NT2/D1 (cell line): ENCODE data around the gene FHOD3.
"Not testable (repeated sequence)": the region's sequence is repeated elsewhere in the genome, so short reads cannot be mapped to it uniquely, and the experiment has no call there.

ENCODE experiments used
- DNase-seq: peaks from one replicate; pipeline ENCODE4 v3.0.0-alpha.2; 2011; ENCODE audit warnings: low read depth, low spot score
- H3K27me3 ChIP-seq: 2 replicates; pipeline ENCODE4 v1.6.0; 2011; ENCODE audit warnings: mild to moderate bottlenecking; ENCODE audit not compliant: insufficient read length, insufficient read depth
- H3K36me3 ChIP-seq: 2 replicates; pipeline ENCODE4 v1.6.1; 2011; ENCODE audit warnings: mild to moderate bottlenecking, low read length, mixed read lengths; ENCODE audit not compliant: insufficient read depth, insufficient read length
- H3K4me1 ChIP-seq: 2 replicates; pipeline ENCODE4 v1.5.1; 2011; ENCODE audit not compliant: insufficient read depth, insufficient read length
- H3K4me3 ChIP-seq: 2 replicates; pipeline ENCODE4 v1.5.1; 2011; ENCODE audit warnings: low read depth; ENCODE audit not compliant: insufficient read length
- H3K9ac ChIP-seq: 2 replicates; pipeline ENCODE4 v1.6.0; 2011; ENCODE audit warnings: low read depth; ENCODE audit not compliant: insufficient read length
- H3K9me3 ChIP-seq: 2 replicates; pipeline ENCODE4 v1.5.1; 2011; ENCODE audit warnings: mild to moderate bottlenecking, low read length; ENCODE audit not compliant: insufficient read depth
- SUZ12 ChIP-seq: IDR thresholded peaks from 2 replicates; pipeline ENCODE4 v1.6.1; 2011; ENCODE audit not compliant: insufficient read length, insufficient read depth; ENCODE audit errors: extremely low read depth
- YY1 ChIP-seq: IDR thresholded peaks from 2 replicates; pipeline ENCODE4 v1.6.1; 2011; ENCODE audit not compliant: insufficient read length, insufficient read depth
- ZNF274 ChIP-seq: IDR thresholded peaks from 2 replicates; pipeline ENCODE4 v1.6.1; 2011; ENCODE audit warnings: mild to moderate bottlenecking, low read depth, low read length

The FHOD3 gene

DNA sequence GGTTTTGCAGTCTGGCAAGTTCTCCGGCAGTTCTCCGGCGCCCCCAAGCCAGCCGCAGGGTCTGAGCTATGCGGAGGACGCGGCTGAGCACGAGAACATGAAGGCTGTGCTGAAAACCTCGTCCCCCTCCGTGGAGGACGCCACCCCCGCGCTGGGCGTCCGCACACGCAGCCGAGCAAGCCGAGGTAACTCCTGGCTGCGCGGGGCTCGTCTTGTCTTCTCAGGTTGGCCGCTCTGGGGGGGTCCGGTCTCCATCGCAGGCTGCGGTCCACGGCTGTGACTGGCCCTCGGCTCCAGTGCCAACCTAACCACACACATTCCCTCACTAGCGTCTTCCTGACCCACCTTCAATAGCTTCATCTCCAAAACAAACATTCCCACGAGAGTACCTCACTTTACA lies 463.1 kb downstream of the FHOD3 start:
- no peaks in the 10 kb centered on the region for H3K9me3 ChIP-seq
- H3K4me1 ChIP-seq, result no peaks in the 10 kb centered on the region
- TF ChIP-seq ZNF274, result no peak
- no peak for TF ChIP-seq SUZ12
- TF ChIP-seq YY1, result no peak
- H3K27me3 ChIP-seq, result no peaks in the 10 kb centered on the region
- no peak overlapping the region for H3K4me3 ChIP-seq
- no peak for DNase-seq
- no peak overlapping the region for H3K9ac ChIP-seq
- H3K36me3 ChIP-seq, result no peaks in the 10 kb centered on the region

- Histone ChIP-seq H3K4me1 (no peaks in the 10 kb centered on the region), H3K9me3 (no peaks in the 10 kb centered on the region), H3K9ac (no peak overlapping the region), H3K4me3 (no peak overlapping the region), H3K36me3 (no peaks in the 10 kb centered on the region), H3K27me3 (no peaks in the 10 kb centered on the region)
- TF ChIP-seq SUZ12 (no peak), ZNF274 (no peak), YY1 (no peak)
- no peak for DNase-seq
Measured at GRCh38 chr18:36761186-36761698, 463.7 kb downstream of the FHOD3 start.

GRCh38 chr18:36762074-36762473 lies 464.6 kb downstream of the FHOD3 start:
- Histone ChIP-seq H3K27me3 (no peaks in the 10 kb centered on the region), H3K36me3 (no peaks in the 10 kb centered on the region), H3K4me3 (no peak overlapping the region), H3K9me3 (no peaks in the 10 kb centered on the region), H3K4me1 (no peaks in the 10 kb centered on the region), H3K9ac (no peak overlapping the region)
- TF ChIP-seq ZNF274, result no peak
- TF ChIP-seq SUZ12, result no peak
- no peak for TF ChIP-seq YY1
- no peak for DNase-seq

DNA sequence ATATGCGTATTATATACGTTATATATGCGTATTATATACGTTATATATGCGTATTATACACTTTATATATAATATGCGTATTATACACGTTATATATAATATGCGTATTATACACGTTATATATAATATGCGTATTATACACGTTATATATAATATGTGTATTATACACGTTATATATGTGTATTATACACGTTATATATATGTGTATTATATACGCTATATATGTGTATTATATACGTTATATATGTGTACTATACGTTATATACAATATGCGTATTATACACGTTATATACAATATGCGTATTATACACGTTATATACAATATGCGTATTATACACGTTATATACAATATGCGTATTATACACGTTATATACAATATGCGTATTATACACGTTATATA lies 465.5 kb downstream of the FHOD3 start:
- DNase-seq, H3K27me3 ChIP-seq, H3K4me1 ChIP-seq, H3K9ac ChIP-seq, H3K9me3 ChIP-seq, H3K4me3 ChIP-seq, H3K36me3 ChIP-seq: not testable (repeated sequence)

GRCh38 chr18:36766836-36767235 lies 469.3 kb downstream of the FHOD3 start:
- TF ChIP-seq SUZ12 (no peak), YY1 (no peak), ZNF274 (no peak)
- Histone ChIP-seq H3K4me3 (no peak overlapping the region), H3K27me3 (no peaks in the 10 kb centered on the region), H3K9ac (no peak overlapping the region), H3K4me1 (no peaks in the 10 kb centered on the region), H3K9me3 (no peaks in the 10 kb centered on the region), H3K36me3 (no peaks in the 10 kb centered on the region)
- no peak for DNase-seq

DNA sequence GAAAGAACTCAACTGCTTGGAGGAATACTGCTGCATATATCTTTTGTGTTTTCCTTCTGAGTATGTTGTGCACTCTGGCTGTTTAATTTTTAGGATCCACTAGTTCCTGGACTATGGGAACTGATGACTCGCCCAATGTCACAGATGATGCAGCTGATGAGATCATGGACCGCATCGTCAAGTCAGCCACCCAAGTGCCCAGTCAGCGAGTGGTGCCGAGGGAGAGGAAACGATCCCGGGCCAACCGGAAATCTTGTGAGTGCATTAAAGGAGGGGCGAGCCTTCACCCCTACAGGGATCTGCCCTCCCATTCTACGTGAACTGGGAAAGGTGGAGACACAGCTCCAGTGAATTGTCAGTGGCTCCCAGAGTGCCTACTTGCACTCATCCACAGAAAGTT lies 471.7 kb downstream of the FHOD3 start:
- DNase-seq, result no peak
- TF ChIP-seq ZNF274 (no peak), YY1 (no peak), SUZ12 (no peak)
- Histone ChIP-seq H3K27me3 (no peaks in the 10 kb centered on the region), H3K9me3 (no peaks in the 10 kb centered on the region), H3K4me3 (no peak overlapping the region), H3K36me3 (no peaks in the 10 kb centered on the region), H3K4me1 (peaks cover 2% of the 10 kb centered on the region), H3K9ac (no peak overlapping the region)

DNA sequence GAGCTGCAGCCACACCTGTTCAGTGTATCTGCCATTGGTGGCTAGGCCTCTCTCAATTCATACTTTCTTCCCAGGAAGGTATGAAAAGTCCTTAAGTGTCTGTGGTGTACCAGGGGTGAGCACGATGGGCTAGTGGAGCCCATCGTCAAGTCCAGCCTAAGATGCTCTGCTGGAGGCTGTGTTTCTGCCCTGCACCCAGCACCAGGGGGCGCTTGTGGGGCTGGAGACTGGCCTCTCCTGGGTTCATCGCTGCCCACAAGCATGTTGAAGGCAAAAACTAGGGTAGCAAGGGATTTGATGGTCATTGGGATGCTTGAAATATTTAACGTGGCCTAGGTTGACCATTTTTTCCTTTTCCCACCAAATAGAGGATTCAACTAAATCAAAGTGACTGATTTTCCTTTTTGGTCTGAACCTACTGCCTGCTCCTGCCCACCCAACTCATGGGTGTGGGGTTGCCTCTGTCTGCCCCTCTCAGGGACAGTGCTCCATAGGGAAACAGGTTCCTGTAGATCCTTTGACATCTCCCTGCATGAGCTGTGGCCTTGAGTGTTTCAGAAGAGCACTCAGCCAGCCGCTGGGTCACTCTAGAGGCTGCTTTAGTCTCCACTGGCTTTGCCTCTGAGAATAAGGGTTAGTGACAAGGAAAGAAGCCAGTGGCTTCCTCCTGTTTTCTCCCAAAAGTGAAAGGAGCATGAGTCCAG lies 472.2 kb downstream of the FHOD3 start:
- H3K4me1 ChIP-seq, result peaks cover 2% of the 10 kb centered on the region
- no peaks in the 10 kb centered on the region for H3K9me3 ChIP-seq
- DNase-seq, result no peak
- no peaks in the 10 kb centered on the region for H3K27me3 ChIP-seq
- H3K4me3 ChIP-seq, result no peak overlapping the region
- TF ChIP-seq YY1 (no peak), ZNF274 (no peak), SUZ12 (no peak)
- H3K9ac ChIP-seq, result no peak overlapping the region
- no peaks in the 10 kb centered on the region for H3K36me3 ChIP-seq

DNA sequence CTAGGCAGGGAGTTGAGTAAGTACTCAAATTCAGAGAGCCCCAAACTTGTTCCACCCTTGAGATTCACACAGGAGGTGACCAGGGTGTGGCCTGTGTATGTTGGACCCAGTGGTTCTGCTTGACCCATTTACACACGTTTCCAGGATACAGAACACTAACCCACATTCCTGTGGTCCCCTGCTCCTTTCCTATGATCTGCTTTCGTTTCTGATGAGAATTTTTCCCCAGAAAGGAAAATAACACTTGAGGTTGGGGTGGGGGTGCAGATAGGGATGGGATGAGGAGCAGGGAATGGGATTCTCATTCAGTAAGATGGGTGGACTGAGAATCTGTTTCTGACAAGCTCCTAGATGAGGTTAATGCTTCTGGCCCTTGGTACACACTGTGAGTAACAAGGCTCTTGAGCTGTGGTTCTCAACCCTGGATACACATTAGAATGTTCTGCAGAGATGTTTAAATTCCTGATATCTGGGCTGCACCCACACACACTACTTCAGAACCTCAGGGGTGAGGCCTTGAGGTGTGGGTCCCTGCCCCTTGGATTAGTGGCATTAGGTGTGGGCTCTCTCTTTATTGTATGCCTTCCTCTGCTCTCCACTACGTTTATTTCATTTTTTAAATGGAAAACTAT lies 472.9 kb downstream of the FHOD3 start:
- Histone ChIP-seq H3K4me1 (peaks cover 2% of the 10 kb centered on the region), H3K9me3 (no peaks in the 10 kb centered on the region), H3K9ac (no peak overlapping the region), H3K4me3 (no peak overlapping the region), H3K27me3 (no peaks in the 10 kb centered on the region), H3K36me3 (no peaks in the 10 kb centered on the region)
- TF ChIP-seq SUZ12 (no peak), ZNF274 (no peak), YY1 (no peak)
- DNase-seq, result no peak
